Pancreas (tissue), 10 donors: ENCODE data around the gene RAB26. TPM values are rescaled to one million over a fixed set of nuclear protein-coding genes. Genes with fewer than 3 reads are reported as not detected.

Experiments
- ATAC-seq, 4 donors: fragments of 200-7000 bp; cut with Tn5 transposase; one replicate each; pipeline versions ENCODE4 v1.8.0 to v1.9.1; 2020; ENCODE audit warnings: mild to moderate bottlenecking in 4 of 4, moderate library complexity in 4 of 4
- DNase-seq, 6 donors: peaks; one replicate each; pipeline ENCODE4 v3.0.0-alpha.2; 2020
- FAIRE-seq: peaks from 2 replicates; lab custom pipeline; 2012; peaks lifted over from hg19 to GRCh38; lab: Jason Lieb, UNC
- H3K27ac ChIP-seq, 4 donors: fragments of 200-600 bp; sonication (generic); 1 replicate in 3 of 4; 2 replicates in 1 of 4; pipeline versions ENCODE4 v1.5.0 to v1.8.0; 2020
- H3K27me3 ChIP-seq, 4 donors: fragments of 200-600 bp; one replicate each; pipeline ENCODE4 v1.8.0; 2021
- H3K36me3 ChIP-seq, 3 donors: fragments of 200-600 bp; sonication (generic) in 1 of 3; one replicate each; pipeline versions ENCODE4 v1.5.0 to v1.8.0; 2020 to 2021
- H3K4me1 ChIP-seq, 3 donors: fragments of 200-600 bp; one replicate each; pipeline ENCODE4 v1.8.0; 2021
- H3K4me3 ChIP-seq, 4 donors: fragments of 200-600 bp; sonication (generic) in 2 of 4; one replicate each; pipeline versions ENCODE4 v1.5.0 to v1.8.0; 2020 to 2021
- H3K9me3 ChIP-seq, 4 donors: fragments of 200-600 bp; one replicate each; pipeline ENCODE4 v1.8.0; 2021
- CTCF ChIP-seq, 4 donors: fragments of 200-600 bp; sonication (generic) in 3 of 4; IDR thresholded peaks; one replicate each; pipeline versions ENCODE4 v1.5.0 to v1.8.0; 2021; ENCODE audit warnings: antibody characterized with exemption in 4 of 4
- WGBS, 2 donors: extraction: QIAGEN DNeasy Blood & Tissue Kit; methylation state at CpG; one replicate each; pipeline ENCODE4 v1.1.7; 2013; 5-methylcytosine and 5-hydroxymethylcytosine counted together
- intact Hi-C, 3 donors: fragments of 100-400 bp; cut with DNase I; formaldehyde crosslinking; loops; one replicate each; pipeline versions ENCODE4 v1.11.1 to v1.14.2; 2022
- polyA plus RNA-seq, 2 donors: library from polyadenylated mRNA; stranded (reverse); fragments of 200-250 nt; gene quantifications; one replicate each; pipeline ENCODE4 v1.2.3, GENCODE V29; 2013
- total RNA-seq, 6 donors: library from RNA; stranded (reverse); fragmentation: NEBNext Ultra II Directional in 4 of 6; extraction: Animal tissue kit (Norgen Biotek cat#: 25700) in 4 of 6; gene quantifications; one replicate each; pipeline versions ENCODE4 v1.2.1 to v1.2.4, GENCODE V29; 2021 to 2023
- donor health status: healthy with polysubstance abuse.
- donor health status: DM: no; HTN: no; CAD: no; lungs with moderate emphysema.
- donor health status: DM: no; HTN: no; CAD: no.
- donor health status: control.
- donor health status: control.
- donor health status: Bipolar disorder and iron deficiency.
- donor health status: DM: yes; HTN: yes; CAD: no.
- donor health status: DM: no; HTN: no; CAD: no.
- donor health status: DM: no; HTN: no; CAD: no.
- donor health status: DM: yes; HTN: yes; CAD: no.

RAB26 gene
- total and polyA plus RNA-seq, 8 donors: 19.2 to 255 (median 33.6) TPM

DNA sequence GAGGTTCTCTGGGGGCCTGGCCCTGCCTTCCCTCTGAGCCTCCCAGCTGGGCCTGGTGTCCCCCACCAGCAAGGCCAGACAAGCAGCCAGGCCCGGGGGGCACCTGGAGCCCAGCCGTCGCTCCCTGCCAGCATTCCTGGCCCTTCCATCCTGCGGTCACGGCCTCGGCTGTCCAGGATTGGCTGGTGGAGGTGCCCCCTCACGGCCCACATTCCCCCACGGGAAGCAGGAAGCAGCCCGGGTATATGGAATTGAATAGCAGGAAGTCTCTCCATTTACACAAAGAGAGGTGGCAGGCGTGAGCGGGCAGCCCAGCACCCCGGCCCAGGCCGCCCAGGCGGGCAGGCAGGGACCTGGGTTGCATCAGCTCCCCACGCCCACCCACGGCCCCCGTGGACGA, 21.7 kb downstream of the RAB26 start:
- ATAC-seq: peak in 1 of 4 donors; percentile 5
- no peak for DNase-seq
- Histone ChIP-seq H3K9me3 (no peaks in the 10 kb centered on the region), H3K27me3 (no peaks in the 10 kb centered on the region), H3K4me3 (no peak overlapping the region), H3K4me1 (no peaks in the 10 kb centered on the region), H3K27ac (peak overlapping the region in 1 of 4 donors; percentile 28), H3K36me3 (peaks cover 0 to 23% (median 15%) of the 10 kb centered on the region in 3 donors)
- TF ChIP-seq CTCF (IDR thresholded peaks at IDR 0.05): no peak
- FAIRE-seq: no peak
- 86 to 93% methylated on average over 14 to 18 of the region's 18 CpGs for WGBS, 2 donors
- intact Hi-C loops: no loop called here

DNA sequence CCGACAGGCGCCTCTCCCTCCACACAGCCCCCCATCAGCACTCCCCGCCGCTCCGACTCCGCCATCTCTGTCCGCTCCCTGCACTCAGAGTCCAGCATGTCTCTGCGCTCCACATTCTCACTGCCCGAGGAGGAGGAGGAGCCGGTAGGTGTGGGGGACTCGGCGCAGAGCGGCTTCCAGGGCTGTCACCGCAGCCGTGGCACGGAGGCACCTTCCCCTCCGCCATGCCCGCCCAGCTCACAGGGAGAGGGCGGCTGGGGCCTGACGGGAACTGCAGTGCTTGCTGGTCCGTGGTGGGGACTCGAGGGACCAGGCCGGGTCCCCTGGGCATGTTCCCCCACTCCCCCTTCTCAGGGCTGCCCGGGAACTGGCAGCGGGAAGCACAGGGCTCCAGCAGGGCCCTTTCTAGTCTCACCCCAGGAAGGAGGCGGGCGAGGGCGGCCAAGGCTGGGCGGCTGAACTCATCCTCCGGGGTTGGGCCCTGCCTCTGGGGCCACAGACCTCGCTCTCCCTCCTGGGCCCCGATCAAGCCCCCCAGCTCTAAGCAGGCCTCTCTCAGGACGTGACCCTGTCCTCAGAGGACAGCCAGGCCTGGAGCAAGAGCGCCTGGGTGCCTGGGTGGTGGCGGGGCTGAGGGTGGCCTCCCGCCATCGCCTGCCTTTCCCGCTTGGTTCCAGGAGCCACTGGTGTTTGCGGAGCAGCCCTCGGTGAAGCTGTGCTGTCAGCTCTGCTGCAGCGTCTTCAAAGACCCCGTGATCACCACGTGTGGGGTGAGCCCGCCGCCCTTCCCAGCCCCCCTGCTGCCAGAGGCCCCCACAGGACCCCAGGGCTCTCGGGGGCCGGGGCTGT, 22.4 kb downstream of the RAB26 start:
- Histone ChIP-seq H3K9me3 (no peaks in the 10 kb centered on the region), H3K4me3 (no peak overlapping the region), H3K27ac (no peak overlapping the region), H3K4me1 (no peaks in the 10 kb centered on the region), H3K36me3 (peaks cover 0 to 28% (median 18%) of the 10 kb centered on the region in 3 donors), H3K27me3 (no peaks in the 10 kb centered on the region)
- intact Hi-C loops: no loop called here
- 92% methylated on average over 44 to 47 of the region's 47 CpGs for WGBS, 2 donors
- ATAC-seq: no peak
- no peak for DNase-seq
- no peak for FAIRE-seq
- TF ChIP-seq CTCF (IDR thresholded peaks at IDR 0.05): no peak

DNA sequence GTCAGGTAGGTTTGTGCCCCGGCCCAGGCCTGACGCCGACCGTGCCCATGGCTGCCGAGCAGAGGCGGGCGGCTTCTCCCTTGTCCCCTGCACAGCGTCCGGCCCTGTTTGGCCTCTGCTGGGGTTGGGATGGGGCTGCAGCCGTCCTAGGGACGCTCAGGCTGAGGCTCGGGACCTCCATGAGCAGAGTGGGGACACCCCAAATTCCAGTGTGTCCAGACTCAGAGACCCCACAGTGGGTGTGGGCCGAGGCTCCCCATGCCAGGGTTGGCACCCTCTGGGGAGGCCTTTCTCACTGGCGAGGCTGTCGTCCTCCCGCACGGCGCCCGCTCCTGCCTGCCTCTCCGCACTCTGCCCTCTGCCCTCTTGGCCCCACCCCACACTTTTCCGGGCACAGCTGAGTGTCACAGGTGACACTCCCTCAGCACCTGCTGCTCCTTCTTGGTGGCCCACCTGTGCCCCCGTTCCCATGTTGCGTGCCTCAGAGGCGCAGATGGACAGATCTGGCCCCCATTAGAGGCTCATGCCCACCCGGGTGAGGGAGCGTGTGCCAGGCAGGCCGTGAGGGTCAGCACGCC, 23.3 kb downstream of the RAB26 start:
- Histone ChIP-seq H3K4me1 (no peaks in the 10 kb centered on the region), H3K36me3 (peaks cover 0 to 33% (median 18%) of the 10 kb centered on the region in 3 donors), H3K4me3 (no peak overlapping the region), H3K27me3 (no peaks in the 10 kb centered on the region), H3K27ac (no peak overlapping the region), H3K9me3 (no peaks in the 10 kb centered on the region)
- DNase-seq (no peak), FAIRE-seq (no peak), ATAC-seq (no peak)
- intact Hi-C loops: no loop called here
- no peak for TF ChIP-seq CTCF (IDR thresholded peaks at IDR 0.05)
- 95 to 97% methylated on average over 27 to 28 of the region's 28 CpGs for WGBS, 2 donors

GRCh38 chr16:2172688-2173335, 24.4 kb downstream of the RAB26 start:
- Histone ChIP-seq H3K4me3 (no peak overlapping the region), H3K36me3 (peaks cover 0 to 33% (median 19%) of the 10 kb centered on the region in 3 donors), H3K9me3 (no peaks in the 10 kb centered on the region), H3K27me3 (no peaks in the 10 kb centered on the region), H3K4me1 (no peaks in the 10 kb centered on the region), H3K27ac (no peak overlapping the region)
- TF ChIP-seq CTCF (IDR thresholded peaks at IDR 0.05): no peak
- DNase-seq: no peak
- 94 to 96% methylated on average over 29 of the region's 29 CpGs for WGBS, 2 donors
- intact Hi-C loops: no loop called here
- ATAC-seq: no peak
- FAIRE-seq: no peak
